ENCODE data around the gene GFER. TPM values are rescaled to one million over a fixed set of nuclear protein-coding genes. Genes with fewer than 3 reads are reported as not detected.

GFER gene
- total RNA-seq, 4 donors from 2014 or later, result 5.6 to 30.4 (median 13.6) TPM

DNA sequence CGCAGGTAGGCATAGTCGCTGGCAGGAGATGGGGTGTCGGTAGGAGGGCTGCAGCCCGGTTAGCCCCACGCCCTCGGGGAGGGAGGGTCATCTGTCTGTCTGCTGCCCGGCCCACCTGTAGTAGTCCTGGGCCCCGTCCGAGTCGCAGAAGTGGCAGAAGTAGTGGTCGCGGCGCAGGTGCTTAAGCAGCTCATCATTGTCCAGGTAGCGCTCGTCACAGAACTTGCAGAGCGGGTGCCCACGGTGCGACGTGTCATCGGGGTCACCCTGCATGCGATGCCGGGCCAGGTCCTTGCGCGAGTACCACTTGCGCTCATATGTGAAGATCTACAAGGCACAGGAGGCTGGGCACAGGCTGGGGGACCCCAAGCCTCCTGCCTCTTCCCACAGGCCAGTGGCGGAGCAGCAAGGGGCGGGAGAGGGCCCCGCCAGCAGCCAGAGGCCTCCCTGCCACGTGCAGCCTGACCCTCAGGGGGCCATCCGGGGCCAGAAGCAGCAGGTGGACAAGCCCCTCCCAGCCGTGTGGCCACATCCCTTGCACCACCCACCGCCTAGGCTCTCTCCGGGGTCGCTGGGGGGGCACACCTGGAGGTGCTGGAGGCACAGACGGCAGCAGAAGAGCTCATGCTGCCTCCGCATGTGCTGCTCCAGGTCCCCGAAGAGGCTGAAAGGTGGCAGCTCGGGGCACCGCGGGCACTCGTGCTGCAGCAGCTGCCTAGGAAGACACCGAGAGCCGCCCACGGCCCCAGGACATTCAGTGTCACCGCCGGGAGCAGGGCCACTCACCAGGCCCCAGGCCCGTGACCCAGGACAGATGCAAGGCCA is 18.6 kb downstream of the GFER start:
- WGBS, 2 donors, result 100% methylated on average over 3 of the region's 47 CpGs
- Histone ChIP-seq H3K27ac (no peak overlapping the region), H3K27me3 (no peaks in the 10 kb centered on the region), H3K9me3 (no peaks in the 10 kb centered on the region), H3K4me3 (no peak overlapping the region), H3K4me1 (peaks cover 25 to 55% (median 40%) of the 10 kb centered on the region in 3 donors), H3K36me3 (peaks cover 47 to 71% (median 51%) of the 10 kb centered on the region in 3 donors)
- intact Hi-C loops (cut with DNase I), result no loop called here
- TF ChIP-seq POLR2A (IDR thresholded peaks at IDR 0.05), result no peak
- TF ChIP-seq, protein P1, sequence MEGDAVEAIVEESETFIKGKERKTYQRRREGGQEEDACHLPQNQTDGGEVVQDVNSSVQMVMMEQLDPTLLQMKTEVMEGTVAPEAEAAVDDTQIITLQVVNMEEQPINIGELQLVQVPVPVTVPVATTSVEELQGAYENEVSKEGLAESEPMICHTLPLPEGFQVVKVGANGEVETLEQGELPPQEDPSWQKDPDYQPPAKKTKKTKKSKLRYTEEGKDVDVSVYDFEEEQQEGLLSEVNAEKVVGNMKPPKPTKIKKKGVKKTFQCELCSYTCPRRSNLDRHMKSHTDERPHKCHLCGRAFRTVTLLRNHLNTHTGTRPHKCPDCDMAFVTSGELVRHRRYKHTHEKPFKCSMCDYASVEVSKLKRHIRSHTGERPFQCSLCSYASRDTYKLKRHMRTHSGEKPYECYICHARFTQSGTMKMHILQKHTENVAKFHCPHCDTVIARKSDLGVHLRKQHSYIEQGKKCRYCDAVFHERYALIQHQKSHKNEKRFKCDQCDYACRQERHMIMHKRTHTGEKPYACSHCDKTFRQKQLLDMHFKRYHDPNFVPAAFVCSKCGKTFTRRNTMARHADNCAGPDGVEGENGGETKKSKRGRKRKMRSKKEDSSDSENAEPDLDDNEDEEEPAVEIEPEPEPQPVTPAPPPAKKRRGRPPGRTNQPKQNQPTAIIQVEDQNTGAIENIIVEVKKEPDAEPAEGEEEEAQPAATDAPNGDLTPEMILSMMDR (IDR thresholded peaks at IDR 0.05), result no peak
- no peak for DNase-seq

DNA sequence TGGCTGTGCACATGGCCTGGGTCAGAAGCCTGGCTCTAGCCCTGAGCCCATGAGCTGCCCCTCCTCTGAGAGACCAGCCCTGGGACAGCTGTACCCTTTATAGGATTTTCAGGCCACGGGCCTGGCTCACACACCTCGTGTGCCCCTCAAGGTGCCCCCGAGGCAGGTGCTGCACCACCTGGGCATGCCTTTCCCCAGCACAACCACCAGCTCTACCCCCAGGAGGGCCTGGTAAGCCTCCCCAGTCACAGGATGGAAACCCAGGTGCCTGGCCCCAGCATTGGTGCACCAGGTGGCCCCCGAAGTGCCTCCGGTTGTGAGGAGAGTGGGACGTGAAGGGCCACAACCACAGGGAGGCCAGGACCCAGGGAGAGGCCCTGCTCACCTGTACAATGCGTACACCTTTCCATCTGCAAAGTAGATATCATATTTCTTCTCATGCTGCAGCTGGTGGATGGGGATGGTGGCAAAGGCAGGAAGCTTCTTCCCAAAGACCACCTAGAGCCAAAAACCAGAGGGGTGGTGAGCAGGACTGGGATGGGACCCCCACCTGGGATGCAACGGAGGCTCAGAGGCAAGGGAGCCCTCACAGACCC is 19.3 kb downstream of the GFER start:
- no peaks in the 10 kb centered on the region for H3K9me3 ChIP-seq
- WGBS, 2 donors, result 89 to 100% methylated on average over 1 to 4 of the region's 8 CpGs
- peaks cover 32 to 55% (median 42%) of the 10 kb centered on the region in 3 donors for H3K4me1 ChIP-seq
- peak overlapping the region in 1 of 4 donors; percentile 40 for H3K27ac ChIP-seq
- no peak for DNase-seq
- intact Hi-C loops (cut with DNase I), result no loop called here
- peaks cover 41 to 64% (median 46%) of the 10 kb centered on the region in 3 donors for H3K36me3 ChIP-seq
- H3K4me3 ChIP-seq, result peak overlapping the region in 1 of 4 donors; percentile 49
- TF ChIP-seq, protein P1 (IDR thresholded peaks at IDR 0.05), result no peak
- TF ChIP-seq POLR2A (IDR thresholded peaks at IDR 0.05), result no peak
- no peaks in the 10 kb centered on the region for H3K27me3 ChIP-seq

DNA sequence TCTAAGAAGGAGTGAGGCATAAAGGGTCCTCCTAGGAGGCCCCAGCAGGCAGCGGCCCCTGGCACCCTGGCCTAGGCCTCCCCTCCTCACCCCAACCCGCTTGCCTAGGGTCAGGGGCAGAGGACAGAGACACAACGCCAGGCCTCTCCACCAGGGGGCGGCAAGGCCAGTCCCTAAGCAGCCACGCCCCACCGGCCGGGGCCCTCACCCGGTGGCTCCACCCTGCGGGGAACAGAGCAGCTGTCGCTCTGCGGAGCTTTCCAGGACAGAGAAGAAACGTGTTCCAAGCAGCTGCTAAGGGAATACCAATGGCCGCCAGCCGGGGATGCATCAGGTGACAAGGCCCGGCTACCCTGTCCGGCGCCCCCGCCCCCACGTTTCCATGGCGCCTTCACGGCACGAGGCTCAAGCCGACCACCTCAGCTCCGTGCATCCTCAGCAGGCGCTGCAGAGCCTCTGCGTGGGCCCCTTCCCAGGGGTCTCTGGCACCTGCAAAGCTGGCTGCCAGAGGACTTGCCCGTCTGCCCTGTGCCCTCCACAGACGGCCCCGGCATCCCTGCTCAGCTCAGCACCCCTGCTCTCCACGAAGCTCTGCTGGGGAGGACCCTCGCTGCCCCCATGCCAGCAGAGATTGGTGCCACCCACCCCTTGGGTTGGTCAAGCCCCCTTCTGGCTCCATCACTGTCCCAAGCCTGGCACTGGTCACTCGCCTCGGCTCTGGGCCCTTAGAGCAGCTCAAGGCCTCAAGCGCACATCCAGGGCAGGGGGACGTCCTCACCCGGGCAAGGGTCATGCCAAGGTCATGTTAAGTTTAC is 20.0 kb downstream of the GFER start:
- Histone ChIP-seq H3K27me3 (no peaks in the 10 kb centered on the region), H3K4me3 (peak overlapping the region in 2 of 4 donors; percentile 16 to 49), H3K27ac (peak overlapping the region in 1 of 4 donors; percentile 40), H3K9me3 (no peaks in the 10 kb centered on the region), H3K36me3 (peaks cover 34 to 57% (median 39%) of the 10 kb centered on the region in 3 donors), H3K4me1 (peaks cover 37 to 59% (median 48%) of the 10 kb centered on the region in 3 donors)
- TF ChIP-seq POLR2A (IDR thresholded peaks at IDR 0.05), result no peak
- TF ChIP-seq, protein P1 (IDR thresholded peaks at IDR 0.05), result peak; percentile 83 to 97 (median 94)
- DNase-seq, result peak; percentile 49
- 42% methylated on average over 2 of the region's 36 CpGs; no CpG with 5 or more reads in 1 of the 2 donors for WGBS, 2 donors
- intact Hi-C loops (cut with DNase I), result no loop called here

DNA sequence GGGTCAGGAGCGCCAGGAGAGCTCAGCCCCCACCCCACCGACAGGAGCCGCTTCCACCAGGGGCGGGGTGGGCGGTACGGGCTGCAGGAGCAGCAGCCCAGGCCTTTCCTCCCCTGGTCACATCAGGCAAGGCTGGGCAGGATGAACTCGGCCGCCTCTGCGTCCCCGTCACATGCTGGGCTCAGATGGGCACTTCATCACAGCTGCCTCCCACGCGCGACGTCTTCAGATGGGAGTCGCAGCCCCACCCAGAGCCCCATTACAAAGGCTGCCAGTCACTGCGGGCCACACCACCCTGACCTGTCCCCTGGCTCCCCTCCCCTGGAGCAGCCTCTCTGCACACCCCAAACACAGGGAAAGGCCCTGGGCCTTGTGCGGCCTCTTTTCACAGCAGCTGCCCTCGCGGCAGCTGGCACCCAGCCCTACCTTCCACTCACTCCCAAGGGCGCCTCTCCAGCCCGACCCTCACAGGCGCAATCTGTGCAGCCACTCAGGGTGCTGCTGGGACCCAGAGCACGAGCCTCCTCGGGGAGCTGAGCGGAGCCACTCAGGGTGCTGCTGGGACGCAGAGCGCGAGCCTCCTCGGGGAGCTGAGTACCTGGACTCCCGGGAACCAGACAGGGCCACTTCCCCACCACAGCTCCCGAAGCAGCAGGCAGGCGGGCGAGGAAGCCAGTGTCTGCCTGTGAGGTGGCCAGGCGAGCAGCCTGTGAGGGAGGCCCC is 21.0 kb downstream of the GFER start:
- no peak overlapping the region for H3K27ac ChIP-seq
- no peaks in the 10 kb centered on the region for H3K27me3 ChIP-seq
- intact Hi-C loops (cut with DNase I), result no loop called here
- DNase-seq, result no peak
- TF ChIP-seq POLR2A (IDR thresholded peaks at IDR 0.05), result no peak
- TF ChIP-seq, protein P1 (IDR thresholded peaks at IDR 0.05), result no peak
- H3K4me3 ChIP-seq, result no peak overlapping the region
- 53 to 65% methylated on average over 3 to 9 of the region's 34 CpGs for WGBS, 2 donors
- peaks cover 37 to 63% (median 48%) of the 10 kb centered on the region in 3 donors for H3K4me1 ChIP-seq
- peaks cover 25 to 48% (median 32%) of the 10 kb centered on the region in 3 donors for H3K36me3 ChIP-seq
- no peaks in the 10 kb centered on the region for H3K9me3 ChIP-seq
